ENCODE data around the gene SPIC. TPM values are rescaled to one million over a fixed set of nuclear protein-coding genes. Genes with fewer than 3 reads are reported as not detected.
"Not testable (repeated sequence)": the region's sequence is repeated elsewhere in the genome, so short reads cannot be mapped to it uniquely, and the experiment has no call there.

Gene SPIC
- total and polyA plus RNA-seq, 7 donors: 0.77 TPM; not detected in 6

GRCh38 chr12:101470939-101471338 is 4.2 kb upstream of the SPIC start:
- intact Hi-C loops (cut with DNase I): no loop called here

GRCh38 chr12:101471878-101472277 is 3.3 kb upstream of the SPIC start:
- H3K4me1 ChIP-seq; H3K27me3 ChIP-seq; intact Hi-C loops (cut with DNase I); H3K36me3 ChIP-seq; H3K9me3 ChIP-seq; H3K27ac ChIP-seq; H3K4me3 ChIP-seq; DNase-seq: not testable (repeated sequence)
- WGBS, 2 donors: 95 to 97% methylated on average over 5 of the region's 5 CpGs

More at GRCh38 chr12:101470939-101471338, 4.2 kb upstream of the SPIC start:
- H3K9me3 ChIP-seq: no peaks in the 10 kb centered on the region
- no peaks in the 10 kb centered on the region for H3K36me3 ChIP-seq
- no peaks in the 10 kb centered on the region for H3K4me1 ChIP-seq
- DNase-seq: no peak
- no peak overlapping the region for H3K4me3 ChIP-seq
- no peak for TF ChIP-seq POLR2AphosphoS5 (IDR thresholded peaks at IDR 0.05)
- no peak for TF ChIP-seq EP300 (IDR thresholded peaks at IDR 0.05)
- TF ChIP-seq CTCF (IDR thresholded peaks at IDR 0.05): no peak
- TF ChIP-seq POLR2A (IDR thresholded peaks at IDR 0.05): no peak
- H3K27ac ChIP-seq: no peak overlapping the region
- WGBS, 2 donors: 88 to 91% methylated on average over 2 of the region's 2 CpGs
- H3K27me3 ChIP-seq: no peaks in the 10 kb centered on the region

GRCh38 chr12:101474248-101474647 is 888 bp upstream of the SPIC start:
- no peaks in the 10 kb centered on the region for H3K27me3 ChIP-seq
- intact Hi-C loops (cut with DNase I): no loop called here
- H3K9me3 ChIP-seq: no peaks in the 10 kb centered on the region
- no peaks in the 10 kb centered on the region for H3K4me1 ChIP-seq
- H3K36me3 ChIP-seq: no peaks in the 10 kb centered on the region
- WGBS, 2 donors: 77 to 84% methylated on average over 4 of the region's 4 CpGs
- H3K27ac ChIP-seq: no peak overlapping the region
- DNase-seq: no peak
- TF ChIP-seq POLR2A (IDR thresholded peaks at IDR 0.05) (no peak), CTCF (IDR thresholded peaks at IDR 0.05) (no peak), EP300 (IDR thresholded peaks at IDR 0.05) (no peak), POLR2AphosphoS5 (IDR thresholded peaks at IDR 0.05) (no peak)
- H3K4me3 ChIP-seq: no peak overlapping the region

- no peak overlapping the region for H3K27ac ChIP-seq
- H3K4me1 ChIP-seq: no peaks in the 10 kb centered on the region
- no peak for TF ChIP-seq CTCF (IDR thresholded peaks at IDR 0.05)
- no peak for TF ChIP-seq EP300 (IDR thresholded peaks at IDR 0.05)
- no peak for TF ChIP-seq POLR2A (IDR thresholded peaks at IDR 0.05)
- TF ChIP-seq POLR2AphosphoS5 (IDR thresholded peaks at IDR 0.05): no peak
- H3K9me3 ChIP-seq: no peaks in the 10 kb centered on the region
- 29 to 66% methylated on average over 5 of the region's 5 CpGs for WGBS, 2 donors
- no peak for DNase-seq
- H3K27me3 ChIP-seq: no peaks in the 10 kb centered on the region
- H3K36me3 ChIP-seq: no peaks in the 10 kb centered on the region
- no peak overlapping the region for H3K4me3 ChIP-seq
- intact Hi-C loops (cut with DNase I): no loop called here
Observed at GRCh38 chr12:101475751-101476305, 692 bp downstream of the SPIC start.

GRCh38 chr12:101480849-101481248 is 5.7 kb downstream of the SPIC start:
- H3K36me3 ChIP-seq: no peaks in the 10 kb centered on the region
- no peaks in the 10 kb centered on the region for H3K27me3 ChIP-seq
- intact Hi-C loops (cut with DNase I): no loop called here
- H3K4me3 ChIP-seq: no peak overlapping the region
- TF ChIP-seq EP300 (IDR thresholded peaks at IDR 0.05) (no peak), POLR2AphosphoS5 (IDR thresholded peaks at IDR 0.05) (no peak), POLR2A (IDR thresholded peaks at IDR 0.05) (no peak), CTCF (IDR thresholded peaks at IDR 0.05) (no peak)
- no peaks in the 10 kb centered on the region for H3K4me1 ChIP-seq
- no peak for DNase-seq
- H3K27ac ChIP-seq: no peak overlapping the region
- WGBS, 2 donors: 56 to 77% methylated on average over 1 of the region's 1 CpG
- H3K9me3 ChIP-seq: no peaks in the 10 kb centered on the region

All from sigmoid colon (tissue), 7 donors.